NCI-H2227 (cell line): ENCODE results near the gene TNIP3.

Source experiments
- DNase-seq: peaks from one replicate; lab custom pipeline; 2025; ENCODE audit not compliant: unreplicated experiment; lab: John Stamatoyannopoulos, UW

The TNIP3 gene

DNA sequence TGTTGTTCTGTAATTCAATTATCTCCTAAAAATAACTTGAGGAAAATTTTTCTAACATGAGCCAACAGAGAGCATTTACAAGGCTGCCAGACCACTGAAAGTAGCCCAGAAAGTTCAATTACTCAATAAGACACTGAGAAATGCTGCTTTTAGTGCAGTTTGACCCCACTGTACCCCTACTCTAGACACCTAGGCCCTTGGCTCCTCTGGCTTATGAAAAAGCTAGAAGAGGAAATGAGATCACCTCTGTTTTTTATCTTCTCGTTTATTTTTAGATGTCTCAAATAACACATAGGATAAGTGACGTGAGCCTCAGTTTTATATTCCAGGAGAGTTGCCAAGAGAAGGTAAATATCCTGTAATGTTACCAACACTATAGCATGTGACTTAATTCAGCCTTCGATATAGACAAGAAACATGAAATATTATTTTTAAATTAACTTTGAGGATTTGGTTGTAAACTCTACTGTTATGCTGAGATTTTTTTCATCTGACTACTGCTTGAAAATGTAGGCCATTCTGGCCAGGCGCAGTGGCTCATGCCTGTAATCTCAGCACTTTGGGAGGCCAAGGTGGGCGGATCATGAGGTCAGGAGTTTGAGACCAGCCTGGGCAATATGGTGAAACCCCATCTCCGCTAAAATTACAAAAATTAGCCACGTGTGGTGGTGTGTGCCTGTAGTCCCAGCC is 24.4 kb downstream of the TNIP3 start:
- DNase-seq = no peak

DNA sequence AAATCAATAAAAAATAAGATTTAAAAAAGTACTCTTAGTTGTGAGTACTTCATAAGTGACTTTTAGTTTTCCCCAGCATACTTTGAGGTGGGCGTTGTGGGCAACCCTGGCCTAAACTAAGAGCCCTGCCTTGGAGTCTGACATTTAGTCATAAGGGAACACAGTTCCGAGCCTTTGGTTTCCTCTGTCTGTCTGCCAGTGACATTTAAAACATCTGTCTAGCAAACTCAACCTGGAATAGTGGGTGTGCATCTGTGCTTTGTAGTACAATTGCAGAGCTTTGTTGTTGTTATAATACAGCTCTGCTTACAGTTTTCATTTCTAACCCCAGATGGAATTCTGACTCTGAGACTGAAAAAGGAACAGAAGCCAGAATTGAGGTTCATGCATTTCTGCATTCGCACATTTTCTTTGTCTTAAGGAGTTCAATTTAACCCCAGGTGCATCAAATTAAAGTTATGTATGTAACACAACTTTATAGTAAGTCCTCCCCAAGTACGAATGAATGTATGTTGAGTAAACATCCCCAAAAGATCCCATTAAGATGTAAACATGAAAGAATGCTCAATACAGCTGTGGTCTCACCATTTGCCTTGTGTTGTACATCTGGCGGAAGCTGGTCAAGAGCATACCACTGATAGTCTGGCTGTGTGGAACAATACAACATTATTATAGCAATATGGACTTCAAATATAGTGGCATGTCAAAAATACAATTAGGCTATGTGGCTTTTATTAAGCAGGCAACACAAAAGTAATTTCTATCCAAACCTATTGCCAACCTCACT is 25.9 kb downstream of the TNIP3 start:
- DNase-seq = no peak

DNA sequence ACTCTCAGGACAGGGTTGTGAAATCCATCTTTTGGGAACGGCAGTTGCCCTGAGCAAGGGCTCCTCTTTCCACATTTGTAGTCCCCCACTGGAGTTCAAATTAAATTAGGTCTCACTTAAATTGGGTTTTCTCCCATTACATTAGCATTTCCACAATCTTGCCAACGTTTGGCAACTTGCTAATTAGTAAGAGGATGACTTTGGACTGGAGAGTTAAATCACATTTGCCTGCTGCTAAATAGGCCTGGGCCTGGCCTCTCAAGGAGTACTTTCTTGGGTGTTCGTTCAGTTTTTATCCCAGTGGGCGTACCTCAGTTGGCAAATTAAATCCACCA is 33.8 kb downstream of the TNIP3 start:
- no peak for DNase-seq

DNA sequence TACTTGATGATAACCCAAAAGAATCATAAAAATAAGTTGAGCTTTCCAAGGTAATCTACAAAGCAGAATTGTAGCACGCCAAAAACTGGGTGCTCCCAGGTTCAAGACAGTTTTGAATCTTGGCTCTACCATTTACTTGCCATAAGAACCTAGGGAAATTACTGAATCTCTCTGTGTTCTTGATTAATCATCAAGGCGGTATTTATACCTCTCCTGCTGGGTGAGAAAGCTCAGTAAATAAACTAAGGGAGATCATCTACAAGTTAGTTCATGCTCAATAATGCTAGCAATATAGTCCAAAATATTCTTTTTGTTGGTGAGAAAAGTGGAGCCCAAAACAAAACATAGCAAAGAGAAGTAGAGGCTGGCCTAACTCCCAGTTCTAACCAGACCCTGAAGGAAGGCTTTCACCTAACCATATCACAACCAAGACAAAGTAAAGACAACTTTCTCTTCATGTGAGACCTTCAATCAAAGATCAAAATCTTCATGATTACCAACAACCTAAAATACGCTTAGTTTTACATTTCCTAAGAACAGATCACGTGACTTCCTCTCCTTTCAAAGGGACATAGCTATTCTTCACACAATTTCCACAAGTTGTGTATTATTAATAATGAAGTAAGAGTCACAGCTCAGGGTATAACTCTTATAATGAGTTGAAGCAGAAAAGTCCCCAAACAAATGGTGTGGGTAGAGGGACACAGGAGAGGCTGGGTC is 34.4 kb downstream of the TNIP3 start:
- no peak for DNase-seq

DNA sequence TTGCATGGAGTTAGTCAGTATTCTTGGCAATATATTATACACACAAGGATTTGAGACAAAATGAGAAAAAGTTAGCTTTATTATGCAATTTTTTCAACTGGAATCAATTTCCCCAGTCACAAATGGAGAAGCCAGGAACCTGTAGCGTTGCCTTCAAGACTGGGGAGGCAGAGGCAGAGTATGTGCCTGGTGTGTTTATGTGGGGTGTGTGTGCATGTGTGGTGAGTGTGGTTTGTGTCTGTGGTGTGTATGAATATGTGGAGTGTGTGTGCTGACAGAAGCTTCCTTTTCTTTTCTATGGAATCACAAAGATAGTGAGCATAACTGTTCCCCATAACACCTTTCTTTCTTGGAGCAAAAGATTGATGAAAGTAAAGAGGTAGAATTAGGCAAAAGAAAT is 37.0 kb downstream of the TNIP3 start:
- no peak for DNase-seq

DNA sequence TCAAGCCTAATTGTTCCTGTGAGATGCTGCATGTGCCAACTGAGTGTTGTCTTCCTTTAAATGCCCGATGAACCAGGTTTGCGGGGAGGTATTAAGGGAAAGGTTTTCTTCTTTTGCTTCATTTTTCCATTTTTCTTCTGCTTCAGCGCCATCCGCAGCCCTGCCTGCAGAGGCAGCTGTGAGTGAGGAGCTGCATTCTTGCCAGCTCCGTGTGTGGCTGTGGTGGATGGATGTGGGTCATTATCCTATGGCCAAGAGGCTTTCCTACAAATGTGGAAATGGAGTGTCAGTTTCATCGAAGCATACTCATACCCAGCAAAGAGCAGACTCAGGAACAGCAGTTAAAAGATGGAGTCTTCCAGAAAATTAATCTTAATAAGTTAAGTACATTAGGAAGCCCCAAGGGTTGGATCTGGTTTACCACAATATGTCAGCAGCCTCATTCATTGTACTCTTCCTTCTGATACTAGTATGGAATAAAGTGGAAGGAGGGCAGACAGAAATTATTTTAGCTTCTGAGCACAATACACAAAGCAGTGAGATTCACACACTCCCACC is 37.6 kb downstream of the TNIP3 start:
- DNase-seq = no peak

DNA sequence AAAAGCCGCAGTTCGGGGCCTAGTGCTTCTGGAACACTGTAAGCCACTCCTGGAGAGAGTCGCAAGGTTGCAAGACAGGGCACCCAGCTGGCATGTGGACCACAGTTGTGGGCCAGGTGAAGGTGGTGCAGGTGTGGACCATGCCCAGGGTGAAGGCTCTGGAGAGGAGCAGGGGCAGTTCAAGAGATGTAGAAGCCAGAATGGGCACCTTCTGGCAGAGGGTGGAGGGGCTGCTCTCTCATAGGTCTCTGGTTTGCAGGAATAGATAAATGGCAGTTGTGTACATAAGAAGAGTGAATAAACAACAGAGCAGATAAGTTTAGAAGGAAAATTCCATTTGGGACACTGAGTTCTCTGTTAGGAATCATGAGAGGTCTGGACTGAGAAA is 38.6 kb downstream of the TNIP3 start:
- DNase-seq = no peak

DNA sequence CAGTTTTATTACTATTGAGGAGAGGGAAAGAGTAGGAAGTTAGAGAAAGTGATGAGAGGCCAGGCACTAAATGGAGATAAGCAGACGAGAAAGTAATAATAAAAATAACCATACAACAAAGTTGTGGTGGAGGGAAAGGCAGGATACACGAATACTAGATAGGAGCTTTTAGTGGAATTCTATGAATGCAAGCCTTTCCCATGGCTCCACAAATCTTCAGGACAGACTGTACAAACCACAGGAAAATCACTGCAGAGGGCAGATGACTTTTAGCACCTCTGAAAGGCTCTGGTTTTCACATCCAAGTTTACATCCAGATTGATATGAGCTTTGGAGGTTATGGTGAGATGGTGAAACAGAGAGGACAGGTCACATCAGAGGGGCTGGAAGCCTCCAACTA is 41.5 kb downstream of the TNIP3 start:
- no peak for DNase-seq

DNA sequence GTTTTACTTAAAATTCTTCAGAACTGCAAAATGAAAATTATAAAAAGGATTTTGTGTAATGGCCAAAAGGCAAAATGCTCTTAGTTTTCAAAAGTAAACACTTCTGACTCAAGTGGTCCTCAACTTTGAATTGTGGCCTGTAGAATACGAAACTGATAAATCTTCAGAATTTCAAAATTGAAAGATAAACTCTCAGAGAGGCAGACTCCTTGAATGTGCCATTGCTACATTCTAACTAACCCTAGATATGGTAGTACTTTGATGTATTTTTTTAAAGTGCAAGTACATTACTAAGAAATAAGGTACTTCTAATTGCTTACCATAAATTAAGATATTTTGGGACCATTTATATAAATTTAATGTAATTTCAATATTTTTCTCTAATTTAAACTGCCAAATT is 44.4 kb downstream of the TNIP3 start:
- DNase-seq = no peak

DNA sequence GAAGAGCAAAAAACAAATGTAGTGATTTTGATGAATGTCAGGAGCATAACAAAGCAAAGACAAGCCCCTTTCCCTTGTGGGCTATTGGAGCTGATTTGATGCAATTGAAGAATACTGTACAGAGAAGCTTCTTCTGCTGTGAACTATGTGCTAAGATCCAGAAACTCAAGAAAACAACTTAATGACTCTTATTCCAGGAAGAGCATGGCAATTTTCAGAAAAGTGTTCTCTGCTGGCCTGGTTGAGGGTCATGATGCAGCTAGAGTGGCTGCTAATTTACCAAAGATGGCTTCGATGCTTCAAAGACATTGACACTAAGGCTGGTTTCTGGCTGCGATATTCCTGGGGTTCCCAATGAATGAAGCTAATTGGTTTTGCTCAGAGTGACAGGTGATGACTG is 45.8 kb downstream of the TNIP3 start:
- DNase-seq = no peak

DNA sequence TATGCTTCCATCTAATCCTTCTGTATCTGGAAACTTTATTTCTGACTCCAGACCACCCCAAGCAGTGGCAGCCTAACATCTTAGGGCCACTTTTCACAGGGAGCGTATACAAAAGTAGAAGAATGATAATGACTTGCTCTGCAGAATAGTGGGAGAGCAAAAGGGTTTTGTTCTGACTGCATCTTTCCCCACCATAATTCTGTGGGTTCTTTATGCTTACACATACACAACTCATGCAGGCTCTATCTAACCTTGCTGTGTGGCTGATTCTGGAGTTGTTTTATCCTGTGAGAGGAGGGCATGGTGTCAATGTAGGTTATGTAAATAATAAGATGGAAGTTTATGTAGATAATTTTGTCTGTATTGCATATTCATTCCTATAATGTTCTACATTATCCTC is 49.4 kb downstream of the TNIP3 start:
- DNase-seq = no peak

DNA sequence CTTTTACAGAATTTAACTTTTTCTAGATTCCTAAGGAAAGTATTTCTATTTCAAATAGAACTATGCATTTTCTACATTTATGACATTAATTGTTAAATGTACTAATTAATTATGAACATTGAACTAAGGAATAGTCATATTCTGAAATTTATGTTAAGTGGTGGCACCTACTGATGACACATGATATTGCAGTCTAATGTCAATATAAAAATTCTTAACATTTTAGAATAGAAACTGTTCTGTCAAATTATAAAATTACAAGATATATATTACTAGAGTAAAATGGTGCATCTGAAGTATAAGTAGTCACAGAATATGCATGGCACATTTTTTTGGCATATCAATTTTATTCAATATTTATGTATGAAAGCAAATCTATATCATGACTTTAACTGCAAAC is 51.6 kb downstream of the TNIP3 start:
- DNase-seq = no peak

DNA sequence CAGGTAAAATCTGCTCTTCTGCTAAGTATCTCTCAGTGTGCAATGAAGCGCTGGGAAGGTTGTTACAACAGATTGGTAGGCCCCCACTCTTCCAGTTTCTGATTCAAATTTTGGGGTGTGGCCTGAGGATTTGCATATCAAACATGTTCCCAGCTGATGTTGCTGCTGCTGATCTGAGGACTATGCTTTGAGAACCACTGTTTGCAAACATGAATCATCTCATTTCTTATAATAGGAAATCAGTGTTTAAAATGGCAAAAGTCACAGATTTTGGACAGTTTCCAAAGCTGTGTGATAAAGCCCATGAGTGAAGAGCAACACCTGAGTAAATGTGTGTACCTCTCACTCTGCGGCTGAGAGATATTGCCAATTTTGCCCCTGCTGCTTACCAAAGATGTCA is 55.6 kb downstream of the TNIP3 start:
- no peak for DNase-seq

DNA sequence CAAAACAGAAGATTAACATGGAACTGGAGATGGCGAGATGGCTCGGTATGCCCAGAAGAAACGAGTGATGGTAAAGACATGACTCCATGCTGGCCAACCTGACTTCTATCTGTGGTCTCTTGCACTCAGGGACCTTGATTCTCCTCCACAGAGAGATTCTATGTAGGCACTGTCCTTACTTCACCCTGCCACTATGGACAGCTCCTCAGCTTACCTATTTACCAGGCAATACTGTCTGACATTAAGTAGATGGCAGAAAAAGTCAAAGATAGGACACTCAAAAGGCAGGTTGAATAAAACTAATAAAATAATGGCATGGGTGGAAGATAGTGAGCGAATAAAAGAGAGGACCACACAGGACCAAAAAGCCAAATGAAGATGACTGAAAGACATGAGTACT is 56.6 kb downstream of the TNIP3 start:
- no peak for DNase-seq

DNA sequence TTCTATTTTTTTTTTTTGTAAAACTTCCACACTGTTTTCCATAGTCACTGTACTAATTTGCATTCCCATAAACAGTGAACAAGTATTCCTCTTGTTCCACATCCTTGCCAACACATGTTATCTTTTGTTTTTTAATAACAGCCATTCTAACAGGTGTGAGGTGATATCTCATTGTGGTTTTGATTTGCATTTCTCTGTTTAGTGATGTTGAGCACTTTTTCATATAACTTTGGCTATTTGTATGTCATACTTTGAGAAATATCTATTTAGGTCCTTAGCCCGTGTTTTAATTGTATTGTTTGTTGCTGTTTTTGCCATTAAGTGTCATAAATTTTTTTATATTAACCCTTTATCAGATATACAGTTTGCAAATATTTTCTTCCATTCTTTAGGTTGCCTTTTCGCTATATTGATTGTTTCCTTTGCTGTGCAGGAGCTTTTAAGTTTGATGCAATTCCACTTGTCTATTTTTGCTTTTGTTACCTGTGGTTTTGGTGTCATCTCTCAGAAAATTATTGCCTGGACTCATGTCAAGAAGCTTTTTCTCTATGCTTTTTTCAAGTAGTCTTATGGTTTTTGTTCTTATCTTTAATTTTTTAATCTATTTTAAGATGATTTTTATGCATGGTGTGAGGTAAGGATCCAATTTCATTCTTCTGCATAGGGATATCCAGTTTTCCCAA is 63.9 kb downstream of the TNIP3 start:
- no peak for DNase-seq

DNA sequence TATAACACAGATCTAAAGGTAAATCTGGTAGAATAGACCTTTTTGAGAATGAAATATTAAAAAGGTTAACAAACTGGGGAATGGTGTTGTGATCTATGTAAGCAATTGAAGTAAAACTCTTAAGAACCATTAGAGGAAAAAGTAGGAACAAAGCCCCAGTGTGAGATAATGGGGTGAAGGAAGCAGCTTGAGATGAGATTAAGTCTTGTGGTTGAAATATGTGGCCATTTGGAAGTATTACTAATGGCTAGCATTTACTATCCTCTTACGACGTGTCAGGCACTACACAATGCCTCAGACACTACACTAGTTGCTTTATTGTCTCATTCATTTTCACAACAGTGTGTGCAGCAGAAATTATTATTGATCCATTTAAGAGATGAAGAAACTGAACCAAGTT is 65.9 kb downstream of the TNIP3 start:
- no peak for DNase-seq

DNA sequence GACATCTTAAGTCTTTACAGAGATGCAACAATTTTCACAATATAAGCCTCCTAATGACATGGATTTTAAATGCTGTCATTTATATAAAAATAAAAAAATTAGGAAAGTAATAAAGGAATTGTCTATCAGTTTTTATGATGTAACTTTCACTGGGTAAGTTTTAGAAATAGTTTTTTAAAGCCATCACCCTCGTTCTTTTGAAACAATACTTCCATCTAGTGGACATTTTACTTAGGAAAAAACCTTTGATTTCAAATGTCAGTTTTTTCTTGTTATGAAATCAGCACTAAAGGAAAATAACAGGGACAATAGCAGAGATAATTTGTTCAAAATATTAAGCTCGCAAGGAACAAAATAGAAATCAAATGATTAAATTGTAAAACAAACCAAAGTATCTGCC is 67.5 kb downstream of the TNIP3 start:
- no peak for DNase-seq

DNA sequence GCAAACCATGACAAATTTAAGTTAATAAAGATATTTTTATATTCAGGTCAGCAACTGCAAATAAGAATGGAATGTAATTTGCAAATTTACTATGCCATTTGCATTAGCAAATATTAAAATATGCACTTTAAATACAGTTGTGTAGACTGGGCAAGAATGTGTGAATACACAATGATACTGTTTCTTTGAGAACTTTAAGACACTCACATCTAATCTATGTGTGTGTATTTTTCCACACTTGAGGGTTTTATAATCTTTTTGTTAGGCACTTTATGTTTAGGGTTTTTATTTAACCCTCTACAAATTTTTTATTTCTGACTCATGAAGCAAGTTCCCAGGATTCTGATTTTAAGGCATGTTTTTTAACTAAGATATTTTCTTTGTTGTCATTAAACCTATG is 67.9 kb downstream of the TNIP3 start:
- DNase-seq = no peak

DNA sequence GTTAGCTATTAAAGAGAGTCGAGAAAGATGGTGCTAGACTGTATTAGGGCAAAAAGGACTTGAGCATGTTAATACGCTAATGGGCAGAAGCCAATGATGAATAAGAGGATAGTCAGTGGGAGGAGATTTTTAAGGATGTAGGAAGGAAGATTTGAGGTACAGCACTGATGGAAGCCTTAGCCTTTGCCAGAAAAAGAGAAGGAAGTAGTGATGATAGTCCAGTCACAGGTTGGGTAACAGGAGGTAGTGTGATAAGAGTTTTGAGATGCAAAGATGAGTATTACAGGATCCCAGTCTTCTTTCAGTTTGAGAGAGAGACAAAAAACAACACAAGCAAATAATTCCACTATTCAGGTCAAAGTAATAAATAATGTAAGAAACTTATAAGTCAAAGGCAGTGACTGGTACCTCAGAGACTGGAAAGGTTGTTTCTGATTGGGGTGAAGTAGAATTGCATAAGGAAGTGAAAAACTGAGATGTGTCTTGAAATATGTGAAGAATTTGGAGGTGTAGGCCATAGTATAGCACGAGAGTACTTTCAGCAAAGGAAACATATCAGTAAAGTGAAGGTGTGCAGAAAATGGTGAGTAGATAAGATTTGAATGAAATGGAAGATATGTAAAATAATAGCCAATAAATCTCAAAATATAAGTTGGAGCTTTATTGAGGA is 69.7 kb downstream of the TNIP3 start:
- DNase-seq = no peak

DNA sequence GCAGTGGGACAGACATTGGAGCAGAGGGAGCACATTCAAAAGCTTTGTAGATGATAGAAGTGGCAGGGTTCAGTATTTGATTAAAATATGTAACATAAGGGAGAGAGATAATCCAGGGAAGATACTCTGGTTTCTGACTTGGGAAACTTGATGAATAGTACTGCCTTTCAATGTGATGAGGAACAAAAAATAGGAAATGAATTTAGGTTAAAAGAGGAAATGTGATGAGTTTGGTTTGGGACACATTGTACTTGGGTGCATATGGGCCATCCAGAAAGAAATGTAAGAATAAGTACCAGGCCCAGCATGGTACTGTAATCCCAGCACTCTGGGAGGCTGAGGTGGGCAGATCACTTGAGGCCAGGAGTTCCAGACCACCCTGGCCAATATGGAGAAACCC is 70.9 kb downstream of the TNIP3 start:
- no peak for DNase-seq

DNA sequence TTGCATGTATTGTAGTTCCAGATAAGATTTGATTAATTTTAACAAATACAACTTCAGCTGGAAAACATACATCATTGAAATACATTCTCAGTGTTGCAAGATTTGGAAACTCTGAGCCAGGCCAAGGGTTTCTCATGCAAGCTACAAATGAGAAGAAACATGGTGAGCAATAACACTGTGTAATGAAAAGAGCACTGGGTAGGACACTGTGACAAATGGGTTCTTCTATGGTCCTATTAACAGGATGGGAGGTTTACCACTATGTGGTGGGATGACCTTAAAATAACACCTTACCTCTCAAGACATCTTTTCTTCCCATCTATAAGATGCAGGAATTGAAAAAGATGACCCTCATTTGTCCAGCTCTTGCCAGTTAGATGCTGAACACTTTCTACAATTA is 72.2 kb downstream of the TNIP3 start:
- DNase-seq = no peak
